ENCODE results near the gene CAMK2N1. TPM values are rescaled to one million over a fixed set of nuclear protein-coding genes. Genes with fewer than 3 reads are reported as not detected.

CAMK2N1 gene
- total and polyA plus RNA-seq, 10 of the 15 experiments (the other 5 are each of a cell fraction or from before 2014, with no cell fraction given) = 0.23 TPM; not detected in 9

DNA sequence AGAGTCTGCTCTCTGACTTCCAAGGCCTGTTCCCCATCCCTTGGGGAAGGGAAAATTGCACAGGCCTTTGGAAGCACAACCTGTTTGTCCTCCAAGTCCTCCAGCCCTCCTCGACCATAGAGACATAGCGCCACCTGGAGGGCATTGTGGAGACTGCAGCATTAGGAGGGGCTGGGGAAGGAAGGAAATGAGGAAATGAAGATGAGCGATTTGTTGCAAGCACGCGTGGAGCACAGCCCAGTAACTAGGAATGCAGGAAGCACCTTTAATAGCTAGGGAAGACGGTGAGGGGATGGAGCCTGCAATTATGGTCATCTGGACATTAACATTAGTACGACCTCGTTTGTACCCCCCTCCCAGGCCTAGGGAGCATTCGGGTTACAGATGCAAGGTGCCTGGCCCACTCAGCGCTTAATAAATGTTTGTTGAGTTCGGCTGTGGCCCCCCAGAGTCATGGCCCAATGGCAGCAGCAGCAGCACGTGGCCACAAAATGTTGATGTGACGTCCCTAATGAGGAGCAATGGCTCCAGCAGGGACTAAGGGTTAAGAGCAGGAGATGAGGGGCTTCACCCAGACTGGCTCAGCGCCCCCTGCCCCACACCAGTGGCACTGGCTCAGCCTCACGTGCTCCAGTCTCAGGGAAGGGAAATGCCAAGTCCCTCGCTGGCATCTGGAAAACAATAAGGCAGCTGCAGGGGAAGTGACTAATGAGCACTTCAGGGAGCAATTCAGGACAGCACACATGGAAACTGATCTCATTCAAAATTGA lies 8.0 kb upstream of the CAMK2N1 start (continued):
- TF ChIP-seq, protein P1, sequence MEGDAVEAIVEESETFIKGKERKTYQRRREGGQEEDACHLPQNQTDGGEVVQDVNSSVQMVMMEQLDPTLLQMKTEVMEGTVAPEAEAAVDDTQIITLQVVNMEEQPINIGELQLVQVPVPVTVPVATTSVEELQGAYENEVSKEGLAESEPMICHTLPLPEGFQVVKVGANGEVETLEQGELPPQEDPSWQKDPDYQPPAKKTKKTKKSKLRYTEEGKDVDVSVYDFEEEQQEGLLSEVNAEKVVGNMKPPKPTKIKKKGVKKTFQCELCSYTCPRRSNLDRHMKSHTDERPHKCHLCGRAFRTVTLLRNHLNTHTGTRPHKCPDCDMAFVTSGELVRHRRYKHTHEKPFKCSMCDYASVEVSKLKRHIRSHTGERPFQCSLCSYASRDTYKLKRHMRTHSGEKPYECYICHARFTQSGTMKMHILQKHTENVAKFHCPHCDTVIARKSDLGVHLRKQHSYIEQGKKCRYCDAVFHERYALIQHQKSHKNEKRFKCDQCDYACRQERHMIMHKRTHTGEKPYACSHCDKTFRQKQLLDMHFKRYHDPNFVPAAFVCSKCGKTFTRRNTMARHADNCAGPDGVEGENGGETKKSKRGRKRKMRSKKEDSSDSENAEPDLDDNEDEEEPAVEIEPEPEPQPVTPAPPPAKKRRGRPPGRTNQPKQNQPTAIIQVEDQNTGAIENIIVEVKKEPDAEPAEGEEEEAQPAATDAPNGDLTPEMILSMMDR (IDR thresholded peaks at IDR 0.05 in 2 of 3, conservative IDR thresholded peaks at IDR 0.05 in 1 of 3; ENCODE audit: control insufficient read depth in 2 of 3, extremely low read depth in 1 of 3, insufficient read depth in 1 of 3, low read depth in 3 of 3, low read length in 3 of 3) = peak; percentile 95 to 99 (median 99); a peak in 5 of 6 replicates
- TF ChIP-seq, protein P2, sequence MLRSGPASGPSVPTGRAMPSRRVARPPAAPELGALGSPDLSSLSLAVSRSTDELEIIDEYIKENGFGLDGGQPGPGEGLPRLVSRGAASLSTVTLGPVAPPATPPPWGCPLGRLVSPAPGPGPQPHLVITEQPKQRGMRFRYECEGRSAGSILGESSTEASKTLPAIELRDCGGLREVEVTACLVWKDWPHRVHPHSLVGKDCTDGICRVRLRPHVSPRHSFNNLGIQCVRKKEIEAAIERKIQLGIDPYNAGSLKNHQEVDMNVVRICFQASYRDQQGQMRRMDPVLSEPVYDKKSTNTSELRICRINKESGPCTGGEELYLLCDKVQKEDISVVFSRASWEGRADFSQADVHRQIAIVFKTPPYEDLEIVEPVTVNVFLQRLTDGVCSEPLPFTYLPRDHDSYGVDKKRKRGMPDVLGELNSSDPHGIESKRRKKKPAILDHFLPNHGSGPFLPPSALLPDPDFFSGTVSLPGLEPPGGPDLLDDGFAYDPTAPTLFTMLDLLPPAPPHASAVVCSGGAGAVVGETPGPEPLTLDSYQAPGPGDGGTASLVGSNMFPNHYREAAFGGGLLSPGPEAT (IDR thresholded peaks at IDR 0.05; ENCODE audit: low read depth) = no peak
- TF ChIP-seq, protein P3, sequence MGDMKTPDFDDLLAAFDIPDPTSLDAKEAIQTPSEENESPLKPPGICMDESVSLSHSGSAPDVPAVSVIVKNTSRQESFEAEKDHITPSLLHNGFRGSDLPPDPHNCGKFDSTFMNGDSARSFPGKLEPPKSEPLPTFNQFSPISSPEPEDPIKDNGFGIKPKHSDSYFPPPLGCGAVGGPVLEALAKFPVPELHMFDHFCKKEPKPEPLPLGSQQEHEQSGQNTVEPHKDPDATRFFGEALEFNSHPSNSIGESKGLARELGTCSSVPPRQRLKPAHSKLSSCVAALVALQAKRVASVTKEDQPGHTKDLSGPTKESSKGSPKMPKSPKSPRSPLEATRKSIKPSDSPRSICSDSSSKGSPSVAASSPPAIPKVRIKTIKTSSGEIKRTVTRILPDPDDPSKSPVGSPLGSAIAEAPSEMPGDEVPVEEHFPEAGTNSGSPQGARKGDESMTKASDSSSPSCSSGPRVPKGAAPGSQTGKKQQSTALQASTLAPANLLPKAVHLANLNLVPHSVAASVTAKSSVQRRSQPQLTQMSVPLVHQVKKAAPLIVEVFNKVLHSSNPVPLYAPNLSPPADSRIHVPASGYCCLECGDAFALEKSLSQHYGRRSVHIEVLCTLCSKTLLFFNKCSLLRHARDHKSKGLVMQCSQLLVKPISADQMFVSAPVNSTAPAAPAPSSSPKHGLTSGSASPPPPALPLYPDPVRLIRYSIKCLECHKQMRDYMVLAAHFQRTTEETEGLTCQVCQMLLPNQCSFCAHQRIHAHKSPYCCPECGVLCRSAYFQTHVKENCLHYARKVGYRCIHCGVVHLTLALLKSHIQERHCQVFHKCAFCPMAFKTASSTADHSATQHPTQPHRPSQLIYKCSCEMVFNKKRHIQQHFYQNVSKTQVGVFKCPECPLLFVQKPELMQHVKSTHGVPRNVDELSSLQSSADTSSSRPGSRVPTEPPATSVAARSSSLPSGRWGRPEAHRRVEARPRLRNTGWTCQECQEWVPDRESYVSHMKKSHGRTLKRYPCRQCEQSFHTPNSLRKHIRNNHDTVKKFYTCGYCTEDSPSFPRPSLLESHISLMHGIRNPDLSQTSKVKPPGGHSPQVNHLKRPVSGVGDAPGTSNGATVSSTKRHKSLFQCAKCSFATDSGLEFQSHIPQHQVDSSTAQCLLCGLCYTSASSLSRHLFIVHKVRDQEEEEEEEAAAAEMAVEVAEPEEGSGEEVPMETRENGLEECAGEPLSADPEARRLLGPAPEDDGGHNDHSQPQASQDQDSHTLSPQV (IDR thresholded peaks at IDR 0.05) = no peak
- TF ChIP-seq FOXM1 (IDR thresholded peaks at IDR 0.05; ENCODE audit: low read depth, low read length) (no peak), YY1 (IDR thresholded peaks at IDR 0.05; ENCODE audit: low read depth, low read length) (0 out of 2 replicates have a peak, but pooled peaks have one; percentile 39), ESRRA (IDR thresholded peaks at IDR 0.05; ENCODE audit: low read length) (no peak), SIX5 (IDR thresholded peaks at IDR 0.05; ENCODE audit: low read depth, low read length, severe bottlenecking) (no peak), ZNF207 (IDR thresholded peaks at IDR 0.05; ENCODE audit: borderline replicate concordance) (no peak)
- TF ChIP-seq, protein P4, sequence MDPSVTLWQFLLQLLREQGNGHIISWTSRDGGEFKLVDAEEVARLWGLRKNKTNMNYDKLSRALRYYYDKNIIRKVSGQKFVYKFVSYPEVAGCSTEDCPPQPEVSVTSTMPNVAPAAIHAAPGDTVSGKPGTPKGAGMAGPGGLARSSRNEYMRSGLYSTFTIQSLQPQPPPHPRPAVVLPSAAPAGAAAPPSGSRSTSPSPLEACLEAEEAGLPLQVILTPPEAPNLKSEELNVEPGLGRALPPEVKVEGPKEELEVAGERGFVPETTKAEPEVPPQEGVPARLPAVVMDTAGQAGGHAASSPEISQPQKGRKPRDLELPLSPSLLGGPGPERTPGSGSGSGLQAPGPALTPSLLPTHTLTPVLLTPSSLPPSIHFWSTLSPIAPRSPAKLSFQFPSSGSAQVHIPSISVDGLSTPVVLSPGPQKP (IDR thresholded peaks at IDR 0.05; ENCODE audit: low read depth, low read length) = no peak
- TF ChIP-seq, protein P5, sequence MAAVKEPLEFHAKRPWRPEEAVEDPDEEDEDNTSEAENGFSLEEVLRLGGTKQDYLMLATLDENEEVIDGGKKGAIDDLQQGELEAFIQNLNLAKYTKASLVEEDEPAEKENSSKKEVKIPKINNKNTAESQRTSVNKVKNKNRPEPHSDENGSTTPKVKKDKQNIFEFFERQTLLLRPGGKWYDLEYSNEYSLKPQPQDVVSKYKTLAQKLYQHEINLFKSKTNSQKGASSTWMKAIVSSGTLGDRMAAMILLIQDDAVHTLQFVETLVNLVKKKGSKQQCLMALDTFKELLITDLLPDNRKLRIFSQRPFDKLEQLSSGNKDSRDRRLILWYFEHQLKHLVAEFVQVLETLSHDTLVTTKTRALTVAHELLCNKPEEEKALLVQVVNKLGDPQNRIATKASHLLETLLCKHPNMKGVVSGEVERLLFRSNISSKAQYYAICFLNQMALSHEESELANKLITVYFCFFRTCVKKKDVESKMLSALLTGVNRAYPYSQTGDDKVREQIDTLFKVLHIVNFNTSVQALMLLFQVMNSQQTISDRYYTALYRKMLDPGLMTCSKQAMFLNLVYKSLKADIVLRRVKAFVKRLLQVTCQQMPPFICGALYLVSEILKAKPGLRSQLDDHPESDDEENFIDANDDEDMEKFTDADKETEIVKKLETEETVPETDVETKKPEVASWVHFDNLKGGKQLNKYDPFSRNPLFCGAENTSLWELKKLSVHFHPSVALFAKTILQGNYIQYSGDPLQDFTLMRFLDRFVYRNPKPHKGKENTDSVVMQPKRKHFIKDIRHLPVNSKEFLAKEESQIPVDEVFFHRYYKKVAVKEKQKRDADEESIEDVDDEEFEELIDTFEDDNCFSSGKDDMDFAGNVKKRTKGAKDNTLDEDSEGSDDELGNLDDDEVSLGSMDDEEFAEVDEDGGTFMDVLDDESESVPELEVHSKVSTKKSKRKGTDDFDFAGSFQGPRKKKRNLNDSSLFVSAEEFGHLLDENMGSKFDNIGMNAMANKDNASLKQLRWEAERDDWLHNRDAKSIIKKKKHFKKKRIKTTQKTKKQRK (IDR thresholded peaks at IDR 0.05; ENCODE audit: low read depth, low read length) = no peak
- TF ChIP-seq, protein P6, sequence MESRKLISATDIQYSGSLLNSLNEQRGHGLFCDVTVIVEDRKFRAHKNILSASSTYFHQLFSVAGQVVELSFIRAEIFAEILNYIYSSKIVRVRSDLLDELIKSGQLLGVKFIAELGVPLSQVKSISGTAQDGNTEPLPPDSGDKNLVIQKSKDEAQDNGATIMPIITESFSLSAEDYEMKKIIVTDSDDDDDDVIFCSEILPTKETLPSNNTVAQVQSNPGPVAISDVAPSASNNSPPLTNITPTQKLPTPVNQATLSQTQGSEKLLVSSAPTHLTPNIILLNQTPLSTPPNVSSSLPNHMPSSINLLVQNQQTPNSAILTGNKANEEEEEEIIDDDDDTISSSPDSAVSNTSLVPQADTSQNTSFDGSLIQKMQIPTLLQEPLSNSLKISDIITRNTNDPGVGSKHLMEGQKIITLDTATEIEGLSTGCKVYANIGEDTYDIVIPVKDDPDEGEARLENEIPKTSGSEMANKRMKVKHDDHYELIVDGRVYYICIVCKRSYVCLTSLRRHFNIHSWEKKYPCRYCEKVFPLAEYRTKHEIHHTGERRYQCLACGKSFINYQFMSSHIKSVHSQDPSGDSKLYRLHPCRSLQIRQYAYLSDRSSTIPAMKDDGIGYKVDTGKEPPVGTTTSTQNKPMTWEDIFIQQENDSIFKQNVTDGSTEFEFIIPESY (IDR thresholded peaks at IDR 0.05) = no peak
